ENCODE results near the gene PHF13.

The PHF13 gene

DNA sequence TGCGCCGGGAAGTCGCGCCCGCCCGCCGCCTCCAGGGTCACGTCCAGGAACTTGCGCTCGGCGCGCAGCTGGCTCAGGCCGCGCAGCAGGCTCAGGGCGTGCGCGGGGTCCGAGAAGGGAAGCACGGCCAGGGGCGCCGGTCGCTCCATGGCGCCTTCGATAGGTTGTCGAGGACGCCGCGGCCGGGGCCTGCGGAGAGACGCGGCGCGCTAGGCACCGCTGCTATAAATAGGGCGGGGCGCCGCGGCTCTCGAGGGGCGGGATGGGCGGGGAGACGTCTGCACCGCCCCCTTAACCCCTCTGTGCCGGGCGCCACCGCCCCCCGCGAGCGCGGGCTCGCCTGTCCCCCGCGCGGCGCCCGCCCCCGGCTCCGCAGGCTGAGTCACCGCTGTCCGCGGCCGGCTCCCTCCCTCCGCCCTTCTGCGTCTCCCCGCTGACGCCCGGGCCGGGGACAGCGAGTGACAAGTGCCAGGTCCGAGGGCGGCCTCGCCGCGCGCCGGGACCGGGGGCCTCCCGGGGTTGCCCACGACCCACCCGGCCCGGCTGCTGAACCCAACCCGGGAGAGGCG, 10.8 kb upstream of the PHF13 start, which contains the start of gene KLHL21:
KLHL21 (minus strand) TSS at position 201 of the 569 bp plus-strand sequence; CDS start at position 149, 52 bp downstream.
- DNase-seq, result peak; percentile 86 to 88

DNA sequence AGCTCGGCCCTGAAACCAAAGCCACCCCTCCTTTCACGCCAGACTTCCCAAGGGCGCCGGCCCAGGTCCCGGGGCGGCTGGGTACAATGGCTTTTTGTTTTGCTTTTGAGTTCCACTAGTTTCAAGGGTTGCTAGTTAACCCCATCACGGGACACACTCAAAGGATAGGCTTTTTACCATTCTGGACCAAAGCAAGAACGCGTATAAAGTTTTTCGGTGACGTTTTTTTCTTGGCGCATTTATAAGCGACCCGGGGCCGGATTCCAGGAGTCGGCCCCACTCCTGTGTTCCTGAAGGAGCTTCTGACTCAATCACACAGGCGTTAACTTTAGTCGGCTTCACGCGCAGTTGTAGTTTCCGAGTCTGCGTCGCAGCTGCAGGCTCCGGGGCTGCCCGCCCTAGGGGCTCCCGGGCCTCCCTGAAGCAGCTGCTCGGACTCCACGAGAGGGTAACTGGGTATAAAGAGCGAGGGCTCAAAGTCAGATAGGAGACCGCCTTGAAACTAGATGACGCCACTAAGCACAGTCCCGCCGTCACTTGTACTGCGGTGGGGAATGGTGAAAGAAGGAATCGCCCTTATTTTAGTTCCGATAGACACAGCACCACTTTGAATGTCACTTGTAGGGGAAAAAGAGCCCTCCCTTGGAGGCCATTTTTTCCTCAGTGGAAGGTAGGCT, 10.2 kb upstream of the PHF13 start:
- peak; percentile 66 to 73 for DNase-seq

DNA sequence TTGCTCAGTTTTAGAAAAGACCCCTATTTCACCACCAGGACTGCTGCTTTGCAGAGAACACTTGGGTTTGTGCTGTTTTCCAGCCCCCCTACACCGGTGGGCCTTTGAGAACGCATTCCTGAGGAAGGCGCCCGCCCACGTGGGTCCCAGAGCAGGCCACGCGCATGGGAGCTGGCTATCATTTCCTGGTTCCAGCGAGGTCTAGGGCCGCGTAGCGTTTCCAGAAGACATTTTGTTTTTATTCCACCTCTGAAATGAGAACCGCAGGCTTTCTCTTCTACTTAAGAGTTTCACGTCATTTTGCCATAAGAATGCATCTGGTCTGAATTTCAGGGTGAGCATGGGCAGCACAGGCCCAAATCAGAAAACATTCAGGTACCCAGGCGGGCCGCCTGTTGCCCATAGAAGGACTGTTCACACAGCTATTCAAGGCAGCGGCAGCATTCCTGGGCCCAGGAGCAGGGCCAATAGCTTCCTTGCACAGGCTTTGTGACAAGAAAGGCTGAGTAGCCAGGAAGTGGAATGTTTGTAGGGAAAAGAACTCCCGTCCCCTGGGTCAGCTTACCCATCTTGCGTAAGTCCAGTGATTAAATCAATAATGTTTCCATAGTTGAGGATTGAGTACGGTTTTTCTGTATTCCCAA, 9.5 kb upstream of the PHF13 start:
- DNase-seq, result no peak

DNA sequence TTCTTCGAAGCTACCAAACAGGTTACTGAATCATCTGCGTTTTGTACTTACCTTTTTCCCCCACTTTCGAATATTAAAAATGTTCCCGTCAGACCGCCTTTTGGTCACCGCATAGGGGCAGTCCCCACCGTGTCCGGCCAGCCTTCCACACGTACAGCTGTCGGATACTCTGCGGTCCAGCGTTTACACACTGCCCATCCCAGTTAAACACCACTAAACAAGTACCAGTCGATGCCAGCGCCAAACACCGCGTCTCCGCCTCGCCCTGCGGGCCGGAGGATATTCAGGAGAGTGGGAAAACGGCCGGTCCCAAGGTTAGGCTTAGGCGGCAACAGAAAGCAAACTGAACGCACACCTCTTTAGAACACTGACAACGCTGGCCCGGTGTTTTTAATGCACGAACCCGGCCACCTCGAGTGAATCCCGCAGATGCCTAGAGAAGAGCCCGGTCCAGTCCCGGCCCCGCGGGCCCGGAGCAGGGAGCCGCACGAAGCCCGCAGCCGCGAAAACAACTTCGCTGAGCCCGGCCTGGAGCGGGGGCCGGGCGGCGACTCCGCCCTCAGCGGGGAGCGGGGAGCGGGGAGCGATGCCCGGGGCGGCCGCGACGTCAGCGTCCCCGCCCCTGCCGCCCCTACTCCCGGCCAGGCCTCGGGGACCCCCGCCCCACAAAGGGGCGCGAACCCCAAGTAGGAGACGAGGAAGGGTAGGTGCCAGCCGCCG, 730 bp upstream of the PHF13 start:
- no peak for DNase-seq

DNA sequence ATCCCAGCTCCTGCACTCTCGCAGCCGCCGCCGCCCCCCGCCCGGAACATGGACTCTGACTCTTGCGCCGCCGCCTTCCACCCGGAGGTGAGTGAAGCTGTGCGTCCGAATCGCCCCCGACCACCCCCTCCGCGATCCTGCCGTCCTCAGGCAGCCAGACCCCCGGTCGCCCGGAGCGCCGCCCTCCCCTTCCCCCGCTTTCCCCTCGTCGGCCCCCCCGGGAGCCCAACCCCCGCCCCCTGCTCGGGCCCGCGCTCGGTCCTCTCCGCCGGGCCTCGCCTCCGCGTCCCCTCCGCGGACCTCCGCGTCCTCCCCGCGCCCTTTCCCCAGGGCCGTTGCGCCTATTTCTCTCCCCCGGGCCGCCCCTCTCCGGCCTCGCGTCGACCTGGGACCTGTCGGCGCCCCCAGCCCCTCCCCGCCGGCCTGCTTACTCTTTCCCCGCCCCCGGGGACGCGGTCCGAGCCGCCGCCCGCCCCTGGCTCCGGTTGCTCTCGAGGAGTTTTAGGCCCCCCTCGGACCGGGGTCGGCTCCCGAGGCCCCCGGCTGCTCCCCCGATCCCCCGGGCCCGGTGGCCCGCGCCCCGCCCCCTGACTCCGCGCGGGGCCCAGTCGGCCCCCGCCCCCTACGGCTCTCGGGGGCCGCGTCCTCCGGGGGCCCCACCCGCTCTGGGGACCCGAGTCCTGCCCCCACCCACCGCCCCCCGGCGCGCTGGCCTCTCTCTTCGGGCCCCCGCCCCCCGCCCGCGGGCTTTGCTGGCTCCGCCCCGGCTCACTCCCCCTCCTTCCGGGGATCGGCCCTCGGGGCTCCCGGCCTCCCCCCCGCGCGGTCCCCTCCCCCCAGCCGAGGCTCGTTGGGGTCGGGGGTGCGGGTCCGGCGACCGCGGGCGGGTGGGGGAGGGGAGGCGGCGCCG, 743 bp downstream of the PHF13 start:
- peak; percentile 43 to 62 for DNase-seq

DNA sequence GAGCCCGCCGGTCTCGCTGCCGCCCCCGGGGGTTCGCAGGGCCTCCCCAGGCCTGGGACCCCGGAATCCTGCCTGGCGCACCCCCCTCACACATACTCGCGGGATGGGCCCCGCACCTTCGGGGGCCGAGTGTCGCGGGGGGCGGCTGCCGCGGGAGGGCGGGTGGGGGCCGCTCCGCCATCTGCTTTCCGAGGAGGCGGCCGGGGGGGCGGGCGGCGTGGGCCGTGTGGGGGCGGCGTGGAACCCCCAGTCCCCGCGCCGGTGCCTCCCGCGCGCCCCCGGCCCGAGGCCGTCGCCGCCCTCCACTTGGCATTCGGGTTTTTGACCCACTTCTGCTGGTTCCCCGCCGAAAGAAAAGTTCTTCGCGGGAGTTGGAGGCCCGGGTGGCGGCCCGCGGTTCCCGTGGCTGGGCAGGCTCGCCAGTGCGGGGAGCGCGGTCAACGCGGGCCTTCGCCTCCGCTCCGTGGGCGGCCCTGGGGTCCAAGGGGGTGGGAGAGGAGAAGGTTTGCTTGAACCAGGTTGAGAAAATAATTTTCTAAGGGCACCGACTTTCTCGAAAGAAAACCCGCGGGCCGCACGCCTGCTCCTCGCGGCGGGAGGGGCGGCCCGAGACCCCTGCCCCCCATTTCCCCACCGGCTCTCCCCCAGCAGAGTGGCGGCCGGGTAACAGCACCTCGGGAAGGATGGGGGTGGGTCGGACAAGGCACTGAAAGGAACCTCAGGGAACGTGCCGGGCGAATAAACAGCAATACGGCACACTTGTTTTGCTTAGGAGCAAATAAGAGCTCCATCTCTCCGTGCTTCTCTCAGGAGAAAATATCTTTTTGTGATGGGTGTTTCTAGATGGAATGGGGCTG, 1.6 kb downstream of the PHF13 start:
- peak in 1 of 2 donors; percentile 22 for DNase-seq

DNA sequence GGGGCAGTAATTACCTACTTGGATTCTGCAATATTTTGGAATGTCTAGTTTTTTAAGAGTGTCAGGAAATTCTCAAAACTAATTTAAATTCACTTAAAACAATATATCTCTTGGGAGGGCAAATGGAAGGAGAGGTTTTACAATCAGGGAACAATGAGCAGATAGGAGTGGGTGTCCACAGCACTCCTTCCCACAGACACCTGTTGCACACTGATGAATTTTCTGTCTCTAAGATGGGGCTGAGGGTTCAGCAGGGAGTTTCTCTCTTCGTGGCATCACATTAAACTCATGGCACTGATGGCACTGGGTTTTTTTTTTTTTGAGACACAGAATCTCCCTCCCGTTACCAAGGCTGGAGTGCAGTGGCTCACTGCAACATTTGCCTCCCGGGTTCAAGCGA, 5.5 kb downstream of the PHF13 start:
- DNase-seq, result no peak

DNA sequence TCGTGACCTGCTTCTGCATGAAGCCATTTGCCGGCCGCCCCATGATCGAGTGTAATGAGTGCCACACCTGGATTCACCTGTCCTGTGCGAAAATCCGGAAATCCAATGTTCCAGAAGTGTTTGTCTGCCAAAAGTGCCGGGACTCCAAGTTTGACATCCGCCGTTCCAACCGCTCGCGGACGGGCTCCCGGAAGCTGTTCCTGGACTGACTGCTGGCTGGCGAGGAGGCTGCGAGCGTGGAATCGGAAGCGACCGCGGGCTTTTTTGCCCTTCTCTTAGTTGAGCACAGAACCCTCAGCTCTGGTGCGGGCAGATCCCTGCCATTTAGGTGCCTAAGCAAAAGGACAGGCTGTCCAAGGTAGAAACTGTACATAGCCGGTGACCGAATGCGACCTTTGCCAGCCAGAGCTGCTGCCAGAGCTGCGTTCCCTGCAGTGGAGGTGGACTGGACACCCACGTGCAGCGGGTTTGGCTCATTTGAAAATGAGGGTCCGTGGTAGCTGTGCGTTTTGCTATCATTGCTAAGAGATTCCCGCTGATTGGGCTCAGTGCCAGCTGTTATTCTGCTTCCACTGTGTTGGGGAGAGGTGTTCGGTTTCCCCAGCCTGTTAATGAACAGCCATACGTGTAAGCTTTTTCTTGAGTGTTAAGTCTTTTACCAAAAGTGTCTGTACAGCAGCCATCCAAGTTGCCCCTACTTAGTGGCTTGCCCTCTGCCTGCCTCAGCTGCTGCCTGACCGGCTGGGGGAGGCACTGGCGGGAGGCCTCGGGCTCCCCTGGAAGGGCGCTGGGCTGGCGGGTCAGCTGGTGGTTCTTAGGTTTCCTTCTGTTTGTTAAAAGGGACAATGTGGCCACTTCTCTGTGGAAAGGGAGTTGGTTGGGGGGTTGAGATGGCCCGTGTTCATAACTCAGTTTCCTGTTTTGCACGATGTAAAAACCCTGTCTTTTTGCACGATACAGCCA, 8.2 kb downstream of the PHF13 start:
- DNase-seq, result no peak

DNA sequence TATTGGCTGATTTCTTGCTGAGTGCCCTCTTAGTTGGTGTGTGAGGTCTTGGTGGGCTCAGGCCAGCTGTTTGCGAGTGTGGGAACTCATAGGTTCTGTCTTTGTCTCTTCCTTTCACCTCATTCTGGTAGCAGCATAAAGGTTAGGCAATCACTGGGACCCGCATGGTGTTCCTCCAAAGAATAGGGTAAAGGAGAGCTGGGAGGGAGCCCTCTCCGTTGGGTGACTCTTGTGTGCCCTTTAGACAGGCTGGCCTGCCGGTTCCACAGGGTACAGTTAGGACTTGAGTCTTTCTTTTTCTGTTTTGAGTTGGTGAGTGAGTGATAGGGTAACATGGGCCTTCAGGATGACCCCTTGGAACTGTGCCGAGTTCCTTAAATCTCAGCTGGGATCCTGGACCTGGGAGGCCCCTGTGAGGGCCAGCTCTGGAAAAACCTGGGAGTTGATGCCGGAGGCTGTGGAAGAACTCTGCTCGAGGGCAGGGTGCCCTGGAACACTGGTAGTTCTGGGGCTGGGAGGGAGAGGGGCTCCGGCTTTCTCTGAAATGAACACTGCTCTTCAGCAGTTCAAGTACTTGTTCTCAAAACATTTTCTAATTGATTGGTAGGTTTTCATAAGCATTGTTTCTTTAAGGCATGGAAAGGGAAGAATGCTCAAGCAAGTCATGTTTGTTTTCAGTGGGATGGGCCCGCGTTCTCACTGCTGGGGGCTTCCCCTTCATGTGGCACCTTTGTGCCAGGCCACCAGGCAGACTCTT, 9.0 kb downstream of the PHF13 start:
- no peak for DNase-seq

DNA sequence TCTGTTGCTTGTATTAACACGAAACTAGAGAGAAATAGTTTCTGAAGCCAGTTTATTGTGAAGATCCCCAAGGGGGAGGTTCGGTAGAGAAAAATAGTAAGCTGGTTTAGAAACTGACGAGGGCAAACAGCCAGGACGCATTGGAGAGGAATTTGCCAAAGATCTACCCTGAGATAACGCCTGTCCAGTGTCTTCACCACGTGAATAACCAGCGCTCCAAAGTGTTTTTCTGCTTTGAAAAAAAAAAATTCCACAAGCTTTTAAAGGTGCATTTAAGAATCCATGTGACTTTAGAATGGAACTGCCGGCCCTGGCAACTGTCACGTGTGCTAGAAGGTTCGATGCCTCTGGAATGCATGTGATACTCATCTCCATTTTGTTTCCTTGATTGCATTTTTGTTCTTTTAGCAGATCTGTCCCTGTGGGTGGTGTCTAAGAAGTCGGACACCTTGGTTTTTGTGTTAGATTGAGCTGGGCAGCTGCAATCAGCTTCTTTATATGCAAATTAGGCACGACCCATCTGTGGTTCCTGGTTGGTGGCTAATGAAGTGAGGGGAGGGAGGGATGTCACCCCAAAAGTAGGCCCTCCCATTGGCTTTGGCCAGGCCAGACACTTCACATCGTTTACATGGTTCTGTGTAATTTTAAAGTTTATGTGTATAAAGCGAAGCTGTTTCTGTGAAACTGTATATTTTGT, 9.9 kb downstream of the PHF13 start:
- DNase-seq, result no peak

DNA sequence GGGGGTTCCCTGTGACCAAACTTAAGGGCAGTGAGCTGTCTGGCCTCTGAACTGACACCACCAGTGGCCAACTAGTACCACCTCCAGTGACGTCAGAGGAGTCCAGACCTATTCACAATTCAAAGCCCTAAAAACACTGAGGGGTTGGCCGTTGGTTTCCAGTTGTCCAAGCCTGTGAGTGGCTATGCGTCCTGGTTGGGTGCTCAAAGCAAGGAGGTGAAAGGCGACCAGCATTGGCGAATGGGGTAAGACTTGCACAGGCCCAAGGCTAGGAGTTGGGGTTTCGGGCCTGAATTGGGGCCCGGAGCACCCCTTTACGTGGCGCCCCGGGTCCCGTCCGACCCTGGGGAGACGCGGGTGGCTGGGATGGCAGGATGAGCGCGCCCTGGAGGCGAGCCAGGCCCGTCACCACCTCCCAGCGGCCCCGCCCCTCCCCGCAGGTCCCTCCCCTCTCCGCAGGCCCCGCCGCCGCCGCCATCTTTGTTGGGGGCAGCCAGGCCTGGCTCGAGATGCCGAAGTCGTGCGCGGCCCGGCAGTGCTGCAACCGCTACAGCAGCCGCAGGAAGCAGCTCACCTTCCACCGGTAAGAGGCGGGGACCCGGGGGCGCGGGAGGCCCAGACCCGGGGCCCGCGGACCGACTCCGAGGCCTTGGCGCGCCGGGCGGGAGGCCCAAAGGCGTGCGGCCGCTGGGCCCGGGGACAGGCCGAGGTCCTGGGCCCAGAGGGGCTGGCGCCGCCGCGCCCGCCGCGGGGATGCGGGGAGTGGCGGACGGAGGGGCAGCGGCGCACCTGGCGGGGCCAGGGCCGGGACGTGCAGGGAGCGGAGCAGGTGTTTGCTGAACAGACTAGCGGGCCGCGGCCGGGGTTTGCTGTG, 11.4 kb downstream of the PHF13 start, which contains the start of gene THAP3:
THAP3 (plus strand) TSS at position 159 of the 874 bp plus-strand sequence; CDS start at position 510, 351 bp downstream.
- peak; percentile 88 to 92 for DNase-seq

DNA sequence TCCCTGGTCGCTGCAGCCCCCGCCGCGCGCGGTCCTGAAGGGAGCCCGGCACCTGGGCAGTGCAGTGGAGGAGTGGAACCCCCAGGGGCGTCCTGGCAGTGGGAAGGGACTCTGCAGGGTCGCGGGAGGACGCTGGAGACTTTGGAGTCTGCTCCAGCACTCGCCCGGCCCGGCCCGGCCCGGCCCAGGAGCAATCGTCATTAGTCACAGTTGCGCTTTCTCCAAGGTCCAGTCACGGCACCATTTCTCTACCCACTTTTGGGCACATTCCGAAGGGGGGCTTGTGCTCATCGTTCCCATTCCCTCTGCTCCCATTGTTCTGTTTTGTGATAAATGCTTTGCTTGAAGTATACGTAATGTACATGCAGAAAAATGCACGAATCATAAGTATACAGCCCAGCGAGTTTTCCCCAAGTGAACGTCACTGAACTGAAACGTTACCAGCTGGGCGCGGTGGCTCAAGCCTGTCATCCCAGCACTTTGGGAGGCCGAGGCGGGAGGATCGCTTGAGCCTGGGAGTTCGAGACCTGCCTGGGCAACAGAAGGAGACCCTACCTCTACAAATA, 12.1 kb downstream of the PHF13 start:
- DNase-seq, result no peak

DNA sequence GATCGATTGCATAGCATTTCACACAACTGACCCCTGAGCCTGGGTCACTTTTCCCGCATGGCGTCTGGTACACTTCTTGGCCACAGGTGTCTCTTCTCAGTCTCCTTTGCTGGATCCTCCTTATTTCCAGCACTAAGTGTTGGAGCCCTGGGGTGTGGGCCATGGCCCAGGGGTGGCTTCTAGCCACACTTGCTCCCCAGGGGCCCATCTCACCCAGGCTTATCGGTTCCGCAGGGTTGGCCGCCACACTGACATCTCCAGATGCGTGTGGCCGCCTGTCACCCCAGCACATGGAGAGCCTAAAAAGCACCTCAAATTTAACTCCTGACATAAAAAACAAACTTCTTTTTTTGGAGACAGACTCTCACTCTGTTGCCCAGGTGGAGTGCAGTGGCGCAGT, 13.5 kb downstream of the PHF13 start:
- no peak for DNase-seq

DNA sequence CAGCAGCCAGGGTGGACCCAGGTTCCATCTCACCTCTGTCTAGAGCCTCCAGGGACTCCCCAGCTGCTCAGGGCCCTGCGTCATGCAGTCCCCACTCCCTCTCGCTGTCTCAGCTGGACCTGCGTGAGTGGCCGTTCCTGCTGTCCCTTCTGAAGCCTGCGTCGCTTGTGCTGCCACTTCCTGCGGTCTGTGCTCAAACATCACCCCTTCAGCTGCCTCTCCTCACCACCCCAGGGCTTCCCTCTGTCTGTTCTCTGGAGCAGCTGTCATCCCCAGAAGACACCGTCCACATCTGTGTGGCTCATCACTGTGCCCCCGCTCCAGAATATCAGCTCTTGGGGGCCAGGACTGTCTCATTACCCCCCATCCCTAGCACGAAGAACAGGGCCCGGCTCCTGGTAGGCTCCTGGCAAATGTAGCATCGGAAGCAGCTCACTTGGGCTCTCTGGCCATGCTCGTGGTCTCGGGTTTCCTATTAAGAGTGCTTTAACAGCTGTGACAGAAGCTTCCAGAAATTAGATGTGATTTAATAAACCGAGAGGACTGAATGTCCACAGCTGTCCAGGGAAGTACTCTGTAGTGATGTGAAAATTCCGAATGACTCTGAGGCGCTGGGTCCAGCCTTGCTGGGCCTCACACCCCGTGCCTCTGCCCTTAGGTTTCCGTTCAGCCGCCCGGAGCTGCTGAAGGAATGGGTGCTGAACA, 14.5 kb downstream of the PHF13 start:
- no peak for DNase-seq

DNA sequence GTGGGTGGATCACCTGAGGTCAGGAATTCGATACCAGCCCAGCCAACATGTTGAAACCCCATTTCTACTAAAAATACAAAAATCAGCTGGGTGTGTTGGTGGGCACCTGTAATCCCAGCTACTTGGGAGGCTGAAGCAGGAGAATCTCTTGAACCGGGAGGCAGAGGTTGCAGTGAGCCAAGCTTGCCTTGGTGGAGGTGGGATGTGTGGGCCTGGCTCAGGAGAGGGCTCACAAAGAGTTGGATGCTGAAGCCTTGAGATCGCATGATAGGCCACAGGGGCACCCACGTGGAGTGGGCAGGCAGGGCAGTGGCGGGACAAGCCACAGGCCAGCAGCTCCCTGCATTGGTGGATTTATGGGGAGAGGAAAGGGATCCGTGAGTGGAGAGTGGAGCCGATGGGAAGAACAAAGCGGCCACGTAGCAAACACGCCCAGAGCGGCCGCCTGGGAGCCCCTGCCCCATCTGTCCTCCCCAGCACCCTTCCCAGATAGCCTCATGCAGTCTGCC, 15.5 kb downstream of the PHF13 start:
- no peak for DNase-seq

DNA sequence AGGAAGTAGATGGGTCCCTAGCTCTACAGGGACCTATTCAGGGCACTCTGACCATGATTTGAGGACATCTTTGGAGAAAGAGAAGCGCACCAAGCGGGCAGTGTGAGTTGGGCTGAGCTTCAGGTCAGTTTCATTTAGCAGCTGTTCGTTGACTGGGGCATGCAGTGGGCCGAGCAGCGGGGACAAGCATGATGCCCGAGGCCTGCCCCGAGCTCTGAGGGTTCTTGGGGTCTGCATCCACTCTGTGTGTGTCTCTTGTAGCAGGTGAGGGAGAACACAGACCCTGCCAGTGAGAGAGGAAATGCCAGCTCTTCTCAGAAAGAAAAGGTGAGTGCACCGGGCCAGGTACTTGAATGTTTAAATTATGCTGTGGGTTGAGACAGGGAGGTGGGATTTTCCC, 16.5 kb downstream of the PHF13 start:
- DNase-seq, result no peak
